ENCODE results near the gene DOCK7. TPM values are rescaled to one million over a fixed set of nuclear protein-coding genes. Genes with fewer than 3 reads are reported as not detected.
A peak's percentile ranks its signal among the peaks of the same experiment; 100 is the strongest.
"Not testable (repeated sequence)": the region's sequence is repeated elsewhere in the genome, so short reads cannot be mapped to it uniquely, and the experiment has no call there.

DOCK7 gene
- total and polyA plus RNA-seq, 10 donors: 3.3 to 48.3 (median 30.3) TPM

GRCh38 chr1:62621907-62622306, 66.3 kb downstream of the DOCK7 start:
- intact Hi-C loops (cut with DNase I; ENCODE audit: low total_unique reads): no loop called here
- Histone ChIP-seq H3K4me3 (no peak overlapping the region), H3K27ac (peak overlapping the region in 1 of 8 donors; percentile 12), H3K27me3 (replicated peaks in 1 of 7) (no peaks in the 10 kb centered on the region), H3K9me3 (no peaks in the 10 kb centered on the region), H3K4me1 (no peaks in the 10 kb centered on the region), H3K36me3 (peaks cover 0 to 29% (median 2%) of the 10 kb centered on the region in 6 donors)
- TF ChIP-seq POLR2A (IDR thresholded peaks at IDR 0.05): no peak
- TF ChIP-seq POLR2AphosphoS5 (IDR thresholded peaks at IDR 0.05): peak in 1 of 3 donors; percentile 25
- TF ChIP-seq CTCF (IDR thresholded peaks at IDR 0.05 in 8 of 11, conservative IDR thresholded peaks at IDR 0.05 in 3 of 11): no peak
- WGBS, 5 donors: 92 to 97% (median 95%) methylated on average over 1 of the region's 1 CpG
- no peak for DNase-seq

GRCh38 chr1:62613890-62614289, 74.3 kb downstream of the DOCK7 start:
- TF ChIP-seq POLR2A (IDR thresholded peaks at IDR 0.05): no peak
- no peak for TF ChIP-seq POLR2AphosphoS5 (IDR thresholded peaks at IDR 0.05)
- TF ChIP-seq CTCF (IDR thresholded peaks at IDR 0.05 in 8 of 11, conservative IDR thresholded peaks at IDR 0.05 in 3 of 11): no peak
- Histone ChIP-seq H3K9me3 (peaks cover 0 to 3% (median 0%) of the 10 kb centered on the region in 8 donors), H3K4me1 (peaks cover 0 to 14% (median 0%) of the 10 kb centered on the region in 6 donors), H3K27ac (no peak overlapping the region), H3K36me3 (peaks cover 0 to 12% (median 2%) of the 10 kb centered on the region in 6 donors), H3K4me3 (no peak overlapping the region), H3K27me3 (replicated peaks in 1 of 7) (no peaks in the 10 kb centered on the region)
- DNase-seq: no peak
- WGBS, 5 donors: 90 to 98% (median 96%) methylated on average over 1 of the region's 1 CpG
- intact Hi-C loops (cut with DNase I; ENCODE audit: low total_unique reads): no loop called here

- Histone ChIP-seq H3K9me3 (peaks cover 0 to 3% (median 0%) of the 10 kb centered on the region in 8 donors), H3K27ac (no peak overlapping the region), H3K27me3 (replicated peaks in 1 of 7) (no peaks in the 10 kb centered on the region), H3K4me1 (peaks cover 0 to 14% (median 0%) of the 10 kb centered on the region in 6 donors), H3K36me3 (peaks cover 0 to 8% (median 2%) of the 10 kb centered on the region in 6 donors), H3K4me3 (peak overlapping the region in 1 of 8 donors; percentile 41)
- no peak for DNase-seq
- TF ChIP-seq POLR2A (IDR thresholded peaks at IDR 0.05) (no peak), CTCF (IDR thresholded peaks at IDR 0.05 in 8 of 11, conservative IDR thresholded peaks at IDR 0.05 in 3 of 11) (no peak), POLR2AphosphoS5 (IDR thresholded peaks at IDR 0.05) (no peak)
- 61 to 69% (median 66%) methylated on average over 5 of the region's 5 CpGs for WGBS, 5 donors
- intact Hi-C loops (cut with DNase I; ENCODE audit: low total_unique reads): no loop called here
Measured at GRCh38 chr1:62613325-62613727, 74.9 kb downstream of the DOCK7 start.

- TF ChIP-seq POLR2AphosphoS5 (IDR thresholded peaks at IDR 0.05): no peak
- TF ChIP-seq POLR2A (IDR thresholded peaks at IDR 0.05): no peak
- TF ChIP-seq CTCF (IDR thresholded peaks at IDR 0.05 in 8 of 11, conservative IDR thresholded peaks at IDR 0.05 in 3 of 11): no peak
- DNase-seq: no peak
- no peaks in the 10 kb centered on the region for H3K27me3 ChIP-seq (replicated peaks in 1 of 7)
- intact Hi-C loops (cut with DNase I; ENCODE audit: low total_unique reads): no loop called here
- peaks cover 0 to 14% (median 0%) of the 10 kb centered on the region in 6 donors for H3K4me1 ChIP-seq
- no peak overlapping the region for H3K27ac ChIP-seq
- WGBS, 5 donors: 95 to 99% (median 97%) methylated on average over 2 of the region's 2 CpGs
- peaks cover 0 to 5% (median under 1%) of the 10 kb centered on the region in 6 donors for H3K36me3 ChIP-seq
- H3K9me3 ChIP-seq: peaks cover 0 to 3% (median 0%) of the 10 kb centered on the region in 8 donors
- no peak overlapping the region for H3K4me3 ChIP-seq
Measured at GRCh38 chr1:62612770-62613169, 75.4 kb downstream of the DOCK7 start.

- H3K27ac ChIP-seq; H3K4me3 ChIP-seq; H3K27me3 ChIP-seq (replicated peaks in 1 of 7); DNase-seq; H3K9me3 ChIP-seq; intact Hi-C loops (cut with DNase I; ENCODE audit: low total_unique reads); H3K36me3 ChIP-seq: not testable (repeated sequence)
- WGBS, 5 donors: 90 to 100% (median 100%) methylated on average over 1 of the region's 1 CpG
- peaks cover 0 to 14% (median 0%) of the 10 kb centered on the region in 6 donors for H3K4me1 ChIP-seq
Measured at GRCh38 chr1:62610588-62610987, 77.6 kb downstream of the DOCK7 start.
